Daoy (cell line): ENCODE results near the gene CDCA4. TPM values are rescaled to one million over a fixed set of nuclear protein-coding genes. Genes with fewer than 3 reads are reported as not detected.

ENCODE experiments used
- total RNA-seq: library from RNA; depleted of rRNA; stranded (reverse); fragments of >200 nt; shearing (Covaris generic); gene quantifications from 2 replicates; pipeline ENCODE4 v1.2.3, GENCODE V29; 2014; rRNA removed

The CDCA4 gene
- total RNA-seq, 1 experiment from 2014 or later, result 79.0 TPM

Other genes with a start within 250 kb of the CDCA4 start
- 125 and 141 TPM in 2 replicates for gene AKT1, start 225.3 kb downstream of the CDCA4 start, total RNA-seq
- 2.4 and 2.9 TPM in 2 replicates for gene ZBTB42, start 220.0 kb downstream of the CDCA4 start, total RNA-seq
- 13.5 and 16.7 TPM in 2 replicates for gene CEP170B, start 155.8 kb downstream of the CDCA4 start, total RNA-seq
- gene PLD4, start 96.2 kb downstream of the CDCA4 start, total RNA-seq, result not detected in 2 replicates
- 10.4 and 10.5 TPM in 2 replicates for gene AHNAK2, start 42.7 kb downstream of the CDCA4 start, total RNA-seq
- 6.5 and 8.4 TPM in 2 replicates for gene CLBA1, start 35.3 kb downstream of the CDCA4 start, total RNA-seq
- 3.3 and 5.1 TPM in 2 replicates for gene GPR132, start 44.3 kb upstream of the CDCA4 start, total RNA-seq
- 5.1 and 6.3 TPM in 2 replicates for gene JAG2, start 147.7 kb upstream of the CDCA4 start, total RNA-seq
- gene NUDT14, start 160.2 kb upstream of the CDCA4 start, total RNA-seq, result 18.3 and 41.4 TPM in 2 replicates
- gene BTBD6, start 227.4 kb upstream of the CDCA4 start, total RNA-seq, result 43.3 and 51.3 TPM in 2 replicates